Mucosa of rectum (tissue), 2 donors: ENCODE data around the gene ADGRG3.

Experiments
- H3K27ac ChIP-seq, 2 donors: one replicate each; pipeline ENCODE4 v1.7.0; 2013; ENCODE audit warnings: inconsistent platforms in 2 of 2, low read depth in 2 of 2, low read length in 2 of 2
- H3K27me3 ChIP-seq, 2 donors: one replicate each; pipeline ENCODE4 v1.7.0; 2013; ENCODE audit warnings: low read length in 2 of 2; ENCODE audit not compliant: control insufficient read depth in 2 of 2, insufficient read depth in 2 of 2
- H3K36me3 ChIP-seq, 2 donors: one replicate each; pipeline ENCODE4 v1.7.0; 2013; ENCODE audit warnings: low read length in 2 of 2; ENCODE audit not compliant: control insufficient read depth in 2 of 2, insufficient read depth in 2 of 2
- H3K4me1 ChIP-seq, 2 donors: one replicate each; pipeline ENCODE4 v1.7.0; 2013; ENCODE audit warnings: low read length in 2 of 2, mild to moderate bottlenecking in 1 of 2; ENCODE audit not compliant: control insufficient read depth in 2 of 2, insufficient read depth in 2 of 2
- H3K4me3 ChIP-seq, 2 donors: one replicate each; pipeline ENCODE4 v1.7.0; 2013; ENCODE audit warnings: low read length in 2 of 2
- H3K9ac ChIP-seq, 2 donors: one replicate each; pipeline ENCODE4 v1.7.0; 2013; ENCODE audit warnings: low read length in 2 of 2, low read depth in 1 of 2, mild to moderate bottlenecking in 1 of 2
- H3K9me3 ChIP-seq, 2 donors: one replicate each; pipeline ENCODE4 v1.7.0; 2013; ENCODE audit warnings: low read length in 2 of 2; ENCODE audit not compliant: control insufficient read depth in 2 of 2
- donor health status: healthy.
- donor health status: Normal muscosa, but diverticular disease.

ADGRG3 gene

GRCh38 chr16:57681950-57682728 lies 14.0 kb downstream of the ADGRG3 start:
- Histone ChIP-seq H3K27ac (no peak overlapping the region), H3K27me3 (no peaks in the 10 kb centered on the region), H3K4me3 (no peak overlapping the region), H3K36me3 (no peaks in the 10 kb centered on the region), H3K9me3 (no peaks in the 10 kb centered on the region), H3K4me1 (no peaks in the 10 kb centered on the region), H3K9ac (no peak overlapping the region)

- Histone ChIP-seq H3K4me3 (no peak overlapping the region), H3K9ac (no peak overlapping the region), H3K36me3 (no peaks in the 10 kb centered on the region), H3K27ac (no peak overlapping the region), H3K4me1 (no peaks in the 10 kb centered on the region), H3K27me3 (no peaks in the 10 kb centered on the region), H3K9me3 (no peaks in the 10 kb centered on the region)
These were observed 14.9 kb downstream of the ADGRG3 start for GRCh38 chr16:57682809-57683635.

- H3K36me3 ChIP-seq, result no peaks in the 10 kb centered on the region
- no peak overlapping the region for H3K27ac ChIP-seq
- H3K9me3 ChIP-seq, result no peaks in the 10 kb centered on the region
- H3K4me1 ChIP-seq, result no peaks in the 10 kb centered on the region
- H3K4me3 ChIP-seq, result no peak overlapping the region
- H3K9ac ChIP-seq, result no peak overlapping the region
- H3K27me3 ChIP-seq, result no peaks in the 10 kb centered on the region
These were observed 15.8 kb downstream of the ADGRG3 start for GRCh38 chr16:57683636-57684545.

GRCh38 chr16:57684626-57685358 lies 16.7 kb downstream of the ADGRG3 start:
- H3K4me3 ChIP-seq, result no peak overlapping the region
- H3K9me3 ChIP-seq, result no peaks in the 10 kb centered on the region
- H3K4me1 ChIP-seq, result no peaks in the 10 kb centered on the region
- H3K27me3 ChIP-seq, result no peaks in the 10 kb centered on the region
- H3K9ac ChIP-seq, result no peak overlapping the region
- no peak overlapping the region for H3K27ac ChIP-seq
- H3K36me3 ChIP-seq, result no peaks in the 10 kb centered on the region

- Histone ChIP-seq H3K27me3 (no peaks in the 10 kb centered on the region), H3K27ac (no peak overlapping the region), H3K4me3 (no peak overlapping the region), H3K4me1 (no peaks in the 10 kb centered on the region), H3K9ac (no peak overlapping the region), H3K9me3 (no peaks in the 10 kb centered on the region), H3K36me3 (no peaks in the 10 kb centered on the region)
These were observed 17.5 kb downstream of the ADGRG3 start for GRCh38 chr16:57685633-57686032.

GRCh38 chr16:57686577-57686976 lies 18.5 kb downstream of the ADGRG3 start:
- H3K36me3 ChIP-seq, result no peaks in the 10 kb centered on the region
- H3K9me3 ChIP-seq, result no peaks in the 10 kb centered on the region
- H3K4me3 ChIP-seq, result no peak overlapping the region
- H3K4me1 ChIP-seq, result no peaks in the 10 kb centered on the region
- H3K27me3 ChIP-seq, result peaks cover 0 to 2% of the 10 kb centered on the region in 2 donors
- no peak overlapping the region for H3K27ac ChIP-seq
- no peak overlapping the region for H3K9ac ChIP-seq

- Histone ChIP-seq H3K9ac (no peak overlapping the region), H3K9me3 (no peaks in the 10 kb centered on the region), H3K36me3 (no peaks in the 10 kb centered on the region), H3K27ac (no peak overlapping the region), H3K27me3 (peaks cover 0 to 4% of the 10 kb centered on the region in 2 donors), H3K4me1 (no peaks in the 10 kb centered on the region), H3K4me3 (no peak overlapping the region)
These were observed 19.3 kb downstream of the ADGRG3 start for GRCh38 chr16:57687363-57687929.

GRCh38 chr16:57688487-57688986 lies 20.4 kb downstream of the ADGRG3 start:
- H3K36me3 ChIP-seq, result no peaks in the 10 kb centered on the region
- peaks cover 4 to 7% of the 10 kb centered on the region in 2 donors for H3K27me3 ChIP-seq
- H3K4me3 ChIP-seq, result no peak overlapping the region
- H3K4me1 ChIP-seq, result no peaks in the 10 kb centered on the region
- no peak overlapping the region for H3K27ac ChIP-seq
- no peaks in the 10 kb centered on the region for H3K9me3 ChIP-seq
- no peak overlapping the region for H3K9ac ChIP-seq
